T-helper 17 cell (primary cell): ENCODE results near the gene LLPH. TPM values are rescaled to one million over a fixed set of nuclear protein-coding genes. Genes with fewer than 3 reads are reported as not detected.

Source experiments
- ATAC-seq: fragments of 150-1000 bp; cut with Tn5 transposase; 2 replicates; pipeline ENCODE4 v1.10.0; 2021; ENCODE audit warnings: mild to moderate bottlenecking, moderate library complexity
- DNase-seq, 3 donors: peaks; one replicate each; pipeline versions ENCODE4 v3.0.0 to v3.0.0-alpha.2; 2020 to 2021
- H3K9me3 ChIP-seq: one replicate; pipeline ENCODE4 v1.7.0; 2013; ENCODE audit warnings: low read length, mild to moderate bottlenecking; ENCODE audit not compliant: control insufficient read depth, poor library complexity, severe bottlenecking
- H3K27ac Mint-ChIP-seq: one replicate; pipeline ENCODE4 v1.8.0; 2022; ENCODE audit warnings: mild to moderate bottlenecking, moderate library complexity, mixed read lengths
- H3K27me3 Mint-ChIP-seq: one replicate; pipeline ENCODE4 v1.8.0; 2022; ENCODE audit warnings: mixed read lengths
- H3K36me3 Mint-ChIP-seq: one replicate; pipeline ENCODE4 v1.8.0; 2022; ENCODE audit warnings: low read depth, mixed read lengths
- H3K4me1 Mint-ChIP-seq: one replicate; pipeline ENCODE4 v1.8.0; 2022; ENCODE audit warnings: mild to moderate bottlenecking, mixed read lengths
- H3K4me3 Mint-ChIP-seq: one replicate; pipeline ENCODE4 v1.8.0; 2022; ENCODE audit warnings: mild to moderate bottlenecking, moderate library complexity, mixed read lengths
- total RNA-seq, 4 donors: library from RNA in 2 of 4; stranded (reverse) in 2 of 4; gene quantifications; one replicate each; pipeline ENCODE4 v1.2.3 and lab custom pipeline; 2022 to 2026

Gene LLPH
- total RNA-seq, 2 donors from 2014 or later: 20.7 to 24.0 TPM

DNA sequence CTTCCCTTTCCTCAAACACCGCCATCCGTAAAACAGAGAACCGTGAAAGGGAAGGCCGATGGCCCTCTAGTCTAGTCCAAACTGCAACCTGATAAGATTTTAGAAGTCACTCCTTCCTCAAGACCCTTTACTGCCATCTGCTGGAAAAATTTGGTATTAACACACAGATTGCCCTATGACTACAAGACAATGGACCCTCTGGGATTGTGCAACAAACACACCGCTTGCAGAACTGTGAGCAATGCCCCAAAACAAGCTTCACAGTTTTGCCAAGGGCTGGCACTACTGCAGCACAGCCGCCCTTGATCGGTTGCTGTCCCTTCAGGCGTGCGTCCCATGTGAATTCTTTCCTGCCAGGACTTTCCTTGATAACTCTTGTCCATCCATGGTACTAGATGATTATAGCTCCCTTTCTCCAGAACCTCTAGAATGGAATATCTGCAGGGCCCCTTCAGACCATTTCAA lies 23.1 kb downstream of the LLPH start:
- peak; percentile 81 for ATAC-seq
- H3K4me3 Mint-ChIP-seq: no peak overlapping the region
- no peaks in the 10 kb centered on the region for H3K9me3 ChIP-seq
- H3K27me3 Mint-ChIP-seq: peaks cover 37% of the 10 kb centered on the region
- peaks cover 2% of the 10 kb centered on the region for H3K36me3 Mint-ChIP-seq
- DNase-seq: peak in 1 of 3 donors; percentile 53
- no peak overlapping the region for H3K27ac Mint-ChIP-seq
- H3K4me1 Mint-ChIP-seq: peaks cover 5% of the 10 kb centered on the region

DNA sequence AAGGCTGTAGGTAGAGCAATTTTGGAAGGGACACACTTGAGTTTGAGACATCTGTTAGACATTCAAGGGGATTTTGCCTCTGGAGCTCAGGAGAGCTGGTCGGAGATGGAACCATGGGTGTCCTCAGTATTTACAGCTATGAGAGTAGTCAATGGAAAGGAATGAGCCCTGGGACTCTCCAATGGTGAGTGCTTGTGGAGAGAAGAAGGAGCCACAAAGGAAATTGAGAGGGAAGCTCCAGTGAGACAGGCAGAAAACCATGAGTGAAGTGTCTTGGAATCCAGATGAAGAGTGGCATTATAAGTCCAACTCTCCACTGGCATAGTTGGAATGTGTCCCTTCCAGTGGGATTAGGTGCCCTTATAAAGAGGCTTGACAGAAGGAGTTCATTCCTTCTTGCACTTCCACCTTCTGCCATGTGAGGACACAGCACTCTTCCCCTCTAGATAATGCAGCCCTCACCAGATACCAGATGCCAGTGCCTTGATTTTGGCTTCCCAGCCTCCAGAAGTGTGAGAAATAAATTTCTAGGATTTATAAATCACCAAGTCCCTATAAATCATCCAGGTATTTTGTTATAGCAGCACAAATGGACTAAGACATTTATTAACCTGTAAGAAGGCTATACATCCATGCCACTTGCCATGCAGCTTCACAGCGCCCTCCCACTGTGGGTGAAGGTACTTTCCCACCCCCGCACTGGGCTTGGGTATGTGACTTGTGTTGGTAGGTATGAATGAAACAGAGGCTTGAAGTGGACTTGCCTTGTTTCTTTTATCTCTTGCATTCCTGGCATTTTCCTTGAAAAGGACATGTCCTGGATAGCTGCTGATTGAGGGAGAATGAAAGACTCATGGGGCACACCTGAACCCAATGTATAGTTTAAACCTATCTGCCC lies 27.3 kb downstream of the LLPH start:
- Mint-ChIP-seq H3K36me3 (peaks cover 3% of the 10 kb centered on the region), H3K4me3 (no peak overlapping the region), H3K27me3 (peaks cover 48% of the 10 kb centered on the region), H3K27ac (no peak overlapping the region), H3K4me1 (peaks cover 5% of the 10 kb centered on the region)
- no peak for DNase-seq
- no peak for ATAC-seq
- no peaks in the 10 kb centered on the region for H3K9me3 ChIP-seq

DNA sequence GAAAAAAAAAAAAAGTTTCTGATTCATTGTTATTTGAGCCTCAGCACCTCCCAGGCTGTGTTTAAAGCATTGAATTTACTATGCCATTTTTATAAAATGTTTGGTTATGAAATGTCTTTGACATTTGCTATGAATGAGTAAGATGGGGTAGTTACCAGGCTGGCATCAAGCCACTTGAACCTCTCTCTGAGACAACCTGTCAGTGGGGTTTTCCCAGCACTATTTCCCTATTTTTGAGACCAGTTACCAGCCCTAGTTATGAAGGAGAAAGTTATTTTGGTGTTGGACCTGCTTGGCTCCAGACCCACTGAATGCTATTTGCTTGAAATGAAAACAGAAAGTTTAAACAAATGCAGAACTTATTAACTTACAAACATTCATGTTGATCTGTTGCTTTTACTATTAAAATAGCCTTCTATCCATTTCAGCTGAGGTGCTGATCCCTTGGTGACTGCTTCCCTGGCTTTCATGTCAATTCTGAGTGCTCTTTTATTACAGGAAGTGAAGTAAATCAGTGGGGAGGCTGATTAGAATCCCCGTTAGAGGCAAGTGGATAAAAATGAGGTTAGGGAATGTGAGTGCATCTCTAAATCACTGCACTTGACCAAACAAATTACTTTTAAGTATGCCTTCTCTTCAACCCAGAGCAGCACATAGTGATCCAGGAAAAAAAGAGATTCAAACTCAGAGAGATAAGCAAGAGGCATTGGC lies 37.8 kb downstream of the LLPH start:
- Mint-ChIP-seq H3K27me3 (peaks cover 30% of the 10 kb centered on the region), H3K4me3 (no peak overlapping the region), H3K4me1 (no peaks in the 10 kb centered on the region), H3K27ac (no peak overlapping the region), H3K36me3 (peaks cover 4% of the 10 kb centered on the region)
- no peaks in the 10 kb centered on the region for H3K9me3 ChIP-seq
- DNase-seq (no peak), ATAC-seq (no peak)

DNA sequence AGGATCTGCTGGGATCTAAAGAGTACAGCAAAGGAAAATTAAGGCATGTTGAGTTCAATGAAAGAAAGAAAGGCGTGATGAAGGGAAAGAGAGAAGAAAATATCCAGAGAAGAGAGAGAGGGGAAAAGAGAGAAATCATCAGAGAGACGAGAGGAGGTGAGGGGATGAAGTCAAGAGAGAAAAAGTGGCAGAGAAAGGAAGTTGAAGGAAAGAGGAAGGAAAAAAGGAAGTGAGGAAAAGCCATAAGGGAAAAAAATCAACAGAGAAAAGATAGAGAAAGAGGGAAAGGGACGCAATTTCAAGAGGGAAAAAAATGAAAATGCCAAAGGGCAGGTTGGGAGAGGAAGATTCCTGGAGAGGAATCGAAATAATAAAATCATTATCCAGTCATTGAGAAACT lies 40.4 kb downstream of the LLPH start:
- no peak overlapping the region for H3K4me3 Mint-ChIP-seq
- H3K36me3 Mint-ChIP-seq: peaks cover 7% of the 10 kb centered on the region
- ATAC-seq: no peak
- peaks cover 45% of the 10 kb centered on the region for H3K27me3 Mint-ChIP-seq
- no peaks in the 10 kb centered on the region for H3K4me1 Mint-ChIP-seq
- peak overlapping the region; percentile 22 for H3K27ac Mint-ChIP-seq
- no peak for DNase-seq
- H3K9me3 ChIP-seq: no peaks in the 10 kb centered on the region

DNA sequence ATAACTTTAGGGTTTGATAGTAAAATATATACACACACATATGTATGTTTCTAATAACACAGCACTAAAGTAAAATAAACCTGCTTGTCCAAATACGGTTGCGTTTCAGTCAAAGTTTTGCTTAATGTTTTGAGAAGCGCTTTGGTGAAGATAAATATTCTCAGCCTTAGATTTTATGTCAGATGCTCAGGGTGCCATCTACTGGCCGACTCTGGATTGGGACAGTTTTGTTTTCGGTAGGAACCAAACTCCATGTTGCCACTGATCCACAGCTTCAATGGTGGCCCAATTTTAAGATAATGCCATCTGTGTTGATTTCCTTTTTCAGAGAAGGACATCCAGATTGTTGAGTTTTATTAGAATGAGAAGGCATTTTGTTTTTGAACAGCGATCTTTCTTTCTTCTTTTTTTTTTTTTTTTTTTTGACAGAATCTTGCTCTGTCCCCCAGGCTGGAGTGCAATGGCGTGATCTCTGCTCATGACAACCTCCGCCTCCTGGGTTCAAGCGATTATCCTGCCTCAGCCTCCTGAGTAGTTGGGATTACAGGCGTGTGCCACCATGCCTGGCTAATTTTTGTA lies 43.1 kb downstream of the LLPH start:
- Mint-ChIP-seq H3K4me1 (no peaks in the 10 kb centered on the region), H3K36me3 (peaks cover 7% of the 10 kb centered on the region), H3K27ac (no peak overlapping the region), H3K27me3 (peaks cover 38% of the 10 kb centered on the region), H3K4me3 (no peak overlapping the region)
- ATAC-seq (peak; percentile 66), DNase-seq (peak in 1 of 3 donors; percentile 33)
- no peaks in the 10 kb centered on the region for H3K9me3 ChIP-seq

DNA sequence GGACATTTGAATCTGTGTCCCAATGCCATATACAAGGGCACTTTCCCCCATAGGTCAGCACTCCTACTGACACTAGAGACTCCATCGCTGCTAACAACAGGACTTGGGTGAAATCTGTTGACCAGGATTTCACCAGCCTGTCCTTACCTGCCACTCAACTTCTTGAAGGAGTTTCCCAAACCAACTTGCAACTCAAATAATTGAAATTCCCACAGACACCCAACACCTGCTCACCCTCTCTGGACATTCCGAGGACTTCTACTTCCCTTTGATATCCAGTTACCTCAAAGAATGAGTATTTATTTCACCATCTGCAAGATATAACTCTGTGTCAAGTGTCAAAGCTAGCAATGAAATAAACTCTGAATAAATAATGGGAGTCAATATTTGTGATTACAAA lies 44.6 kb downstream of the LLPH start:
- no peak overlapping the region for H3K4me3 Mint-ChIP-seq
- ATAC-seq (no peak), DNase-seq (no peak)
- no peaks in the 10 kb centered on the region for H3K4me1 Mint-ChIP-seq
- H3K27ac Mint-ChIP-seq: peak overlapping the region; percentile 43
- H3K9me3 ChIP-seq: no peaks in the 10 kb centered on the region
- H3K36me3 Mint-ChIP-seq: peaks cover 7% of the 10 kb centered on the region
- peaks cover 44% of the 10 kb centered on the region for H3K27me3 Mint-ChIP-seq

DNA sequence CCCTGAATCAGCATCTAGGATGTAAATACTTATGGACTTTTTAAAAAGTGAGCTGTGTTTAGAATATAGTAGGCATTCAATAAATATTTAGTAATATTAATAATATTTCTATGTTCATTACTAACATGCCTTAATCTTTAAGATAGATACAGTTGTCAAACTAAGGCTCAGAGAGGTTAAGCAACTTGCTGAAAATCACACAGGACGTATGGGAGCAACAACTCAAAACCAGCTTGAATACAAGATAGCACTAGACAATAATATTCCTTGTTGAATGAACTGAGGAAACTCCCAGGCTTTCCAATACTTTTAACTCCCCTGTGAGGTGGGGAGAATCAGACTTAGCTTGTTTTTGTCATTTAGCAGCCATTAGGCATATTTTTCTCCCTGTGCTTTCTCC lies 45.3 kb downstream of the LLPH start:
- Mint-ChIP-seq H3K4me3 (no peak overlapping the region), H3K36me3 (peaks cover 5% of the 10 kb centered on the region), H3K27me3 (peaks cover 44% of the 10 kb centered on the region), H3K27ac (no peak overlapping the region), H3K4me1 (no peaks in the 10 kb centered on the region)
- no peak for DNase-seq
- H3K9me3 ChIP-seq: no peaks in the 10 kb centered on the region
- no peak for ATAC-seq

DNA sequence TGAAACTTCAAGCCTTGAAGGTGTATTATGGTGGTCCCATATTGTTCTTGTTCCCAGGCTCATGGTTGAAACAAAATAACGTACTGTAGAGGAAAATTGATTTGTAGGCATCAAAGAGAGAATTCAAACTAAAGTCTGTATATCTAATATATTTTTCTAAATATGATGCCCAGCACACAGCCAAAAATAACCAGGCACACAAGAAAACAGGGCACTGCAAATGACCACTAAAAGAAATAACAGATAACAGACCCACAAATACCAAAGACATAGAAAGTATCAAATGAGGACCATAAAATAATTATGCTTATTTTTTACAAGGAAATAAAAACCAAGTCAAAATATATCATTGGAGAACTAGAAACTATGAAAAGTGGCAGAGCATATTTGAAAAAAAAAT lies 46.8 kb downstream of the LLPH start:
- Mint-ChIP-seq H3K36me3 (peaks cover 3% of the 10 kb centered on the region), H3K27me3 (peaks cover 45% of the 10 kb centered on the region), H3K4me1 (no peaks in the 10 kb centered on the region), H3K4me3 (no peak overlapping the region), H3K27ac (no peak overlapping the region)
- DNase-seq (no peak), ATAC-seq (no peak)
- H3K9me3 ChIP-seq: no peaks in the 10 kb centered on the region

DNA sequence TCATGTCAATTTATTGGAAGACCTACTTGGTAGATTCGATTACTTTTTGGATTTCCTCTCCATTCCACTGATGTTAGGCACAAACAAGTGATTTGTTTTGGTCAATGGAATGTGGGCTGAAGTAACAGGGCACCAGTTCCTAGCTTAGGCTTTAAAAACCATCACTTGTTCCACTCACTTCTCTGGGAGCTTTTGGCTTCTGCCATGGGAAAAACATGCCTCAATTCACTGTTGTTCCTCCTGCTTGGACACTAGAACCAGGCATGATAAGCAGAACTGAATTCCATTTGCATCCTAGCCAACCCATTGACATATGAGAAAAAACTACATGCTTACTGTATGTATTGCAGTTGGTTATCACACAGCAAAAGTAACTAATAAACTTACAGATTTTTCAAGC lies 47.8 kb downstream of the LLPH start:
- no peaks in the 10 kb centered on the region for H3K9me3 ChIP-seq
- H3K4me3 Mint-ChIP-seq: no peak overlapping the region
- H3K36me3 Mint-ChIP-seq: peaks cover 3% of the 10 kb centered on the region
- H3K27me3 Mint-ChIP-seq: peaks cover 52% of the 10 kb centered on the region
- no peaks in the 10 kb centered on the region for H3K4me1 Mint-ChIP-seq
- DNase-seq: no peak
- ATAC-seq: no peak
- H3K27ac Mint-ChIP-seq: no peak overlapping the region

DNA sequence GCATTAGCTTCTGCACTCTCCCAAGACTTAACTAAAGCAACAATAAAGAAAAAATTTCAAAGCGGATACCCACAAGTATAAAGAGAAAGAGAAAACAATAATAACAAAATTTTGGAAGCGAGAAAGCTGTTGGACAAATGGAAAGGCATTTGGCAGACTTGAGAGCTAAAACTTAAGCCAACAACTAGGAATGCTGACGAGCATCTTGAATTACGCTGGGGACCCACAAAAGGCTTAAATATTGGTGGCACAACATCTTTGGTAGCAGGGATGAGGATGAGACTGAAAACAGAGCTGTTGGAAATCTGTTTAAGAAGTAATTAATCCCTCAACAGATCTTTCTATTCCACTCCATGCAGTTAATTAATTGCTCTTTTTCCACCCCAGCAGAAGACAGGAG lies 49.8 kb downstream of the LLPH start:
- Mint-ChIP-seq H3K36me3 (no peaks in the 10 kb centered on the region), H3K4me3 (no peak overlapping the region), H3K4me1 (no peaks in the 10 kb centered on the region), H3K27me3 (peaks cover 53% of the 10 kb centered on the region), H3K27ac (no peak overlapping the region)
- no peaks in the 10 kb centered on the region for H3K9me3 ChIP-seq
- no peak for DNase-seq
- ATAC-seq: no peak

DNA sequence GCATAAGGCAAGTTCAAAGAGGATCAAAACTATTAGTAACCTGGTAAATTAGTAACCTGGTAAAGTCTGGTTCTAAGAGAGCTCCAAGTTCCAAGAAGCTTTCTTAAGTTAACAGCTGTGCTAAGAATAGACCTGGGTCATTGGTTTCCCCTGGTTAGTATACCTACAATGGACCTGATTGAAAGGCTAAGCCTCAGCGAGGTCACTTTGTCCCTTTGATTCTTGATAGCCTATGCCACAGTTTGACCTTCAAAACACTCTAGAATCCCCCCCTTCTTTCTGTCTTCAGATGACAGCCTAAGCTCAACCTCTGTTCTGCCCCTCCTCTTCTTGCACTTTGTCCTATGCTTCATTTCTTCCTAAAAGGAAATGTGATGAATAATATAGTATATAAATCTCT lies 53.0 kb downstream of the LLPH start:
- ATAC-seq (no peak), DNase-seq (no peak)
- H3K4me3 Mint-ChIP-seq: no peak overlapping the region
- no peak overlapping the region for H3K27ac Mint-ChIP-seq
- H3K27me3 Mint-ChIP-seq: peaks cover 66% of the 10 kb centered on the region
- H3K9me3 ChIP-seq: no peaks in the 10 kb centered on the region
- H3K36me3 Mint-ChIP-seq: no peaks in the 10 kb centered on the region
- H3K4me1 Mint-ChIP-seq: no peaks in the 10 kb centered on the region

DNA sequence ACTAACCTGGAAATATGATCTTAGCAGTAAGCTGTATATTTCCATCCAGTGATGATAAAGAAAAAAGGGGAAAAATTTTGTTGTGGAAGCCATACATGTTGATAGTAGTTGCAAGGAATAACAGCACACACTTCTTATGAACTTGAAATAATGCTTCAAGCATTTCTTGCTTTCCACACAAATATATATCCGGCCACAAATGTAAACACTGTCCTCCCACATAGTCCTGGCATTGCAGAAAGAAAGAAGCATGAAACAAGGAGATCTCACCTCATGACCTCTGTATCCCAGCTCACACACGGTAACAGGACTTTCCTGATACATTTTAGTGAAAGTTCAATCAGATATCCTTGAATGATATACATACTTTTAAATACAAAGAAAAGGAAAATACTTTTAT lies 56.0 kb downstream of the LLPH start:
- Mint-ChIP-seq H3K4me3 (no peak overlapping the region), H3K27me3 (peaks cover 55% of the 10 kb centered on the region), H3K4me1 (peaks cover 2% of the 10 kb centered on the region), H3K36me3 (no peaks in the 10 kb centered on the region), H3K27ac (no peak overlapping the region)
- ATAC-seq (no peak), DNase-seq (no peak)
- H3K9me3 ChIP-seq: no peaks in the 10 kb centered on the region

DNA sequence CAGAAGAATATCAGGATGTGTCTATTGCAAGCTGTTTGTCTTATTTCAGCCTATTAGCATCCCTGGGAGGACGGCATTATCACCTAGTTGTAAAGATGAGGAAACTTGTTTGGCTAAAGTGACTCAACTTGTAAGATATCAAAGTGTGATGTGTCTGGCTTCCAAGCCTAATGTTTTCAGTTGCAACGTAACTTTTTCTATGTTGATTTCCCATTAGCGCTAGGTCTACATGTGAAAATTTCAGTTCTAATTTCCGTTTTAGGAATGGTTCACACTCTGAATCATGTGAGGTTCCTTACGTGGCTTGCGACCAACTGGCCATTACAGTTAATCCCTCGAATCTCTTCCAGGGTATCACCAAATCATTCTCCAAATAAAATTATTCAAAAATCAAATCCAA lies 58.0 kb downstream of the LLPH start:
- H3K4me1 Mint-ChIP-seq: peaks cover 2% of the 10 kb centered on the region
- peaks cover 41% of the 10 kb centered on the region for H3K27me3 Mint-ChIP-seq
- H3K4me3 Mint-ChIP-seq: no peak overlapping the region
- H3K36me3 Mint-ChIP-seq: no peaks in the 10 kb centered on the region
- ATAC-seq (no peak), DNase-seq (no peak)
- no peak overlapping the region for H3K27ac Mint-ChIP-seq
- H3K9me3 ChIP-seq: no peaks in the 10 kb centered on the region
